ENCODE results near the gene GATA3.

The GATA3 gene

DNA sequence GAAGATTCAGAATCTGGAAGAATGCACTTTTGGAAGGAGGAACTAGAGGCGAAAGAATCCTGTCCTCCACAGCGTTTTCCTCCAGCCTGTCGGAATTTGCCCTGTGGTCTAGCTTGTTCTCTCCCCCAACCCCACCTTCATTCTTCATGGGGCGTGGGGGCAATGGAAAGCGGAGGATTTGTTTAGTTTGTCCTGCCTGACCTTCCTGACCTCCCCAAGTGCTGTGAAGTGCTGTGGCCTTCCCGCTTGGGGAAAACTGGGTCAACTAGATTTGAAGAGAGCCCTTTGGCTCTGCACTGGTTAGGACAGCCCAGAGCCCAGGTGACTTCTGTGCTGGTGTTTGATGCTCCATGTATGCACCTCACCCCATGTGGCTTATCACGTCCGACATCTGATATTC, 49.1 kb downstream of the GATA3 start:
- DNase-seq, result no peak

- DNase-seq, result no peak
Measured at GRCh38 chr10:8104005-8104404, 49.5 kb downstream of the GATA3 start.

GRCh38 chr10:8104721-8105120, 50.2 kb downstream of the GATA3 start:
- DNase-seq, result no peak

GRCh38 chr10:8105932-8106331, 51.4 kb downstream of the GATA3 start:
- no peak for DNase-seq

DNA sequence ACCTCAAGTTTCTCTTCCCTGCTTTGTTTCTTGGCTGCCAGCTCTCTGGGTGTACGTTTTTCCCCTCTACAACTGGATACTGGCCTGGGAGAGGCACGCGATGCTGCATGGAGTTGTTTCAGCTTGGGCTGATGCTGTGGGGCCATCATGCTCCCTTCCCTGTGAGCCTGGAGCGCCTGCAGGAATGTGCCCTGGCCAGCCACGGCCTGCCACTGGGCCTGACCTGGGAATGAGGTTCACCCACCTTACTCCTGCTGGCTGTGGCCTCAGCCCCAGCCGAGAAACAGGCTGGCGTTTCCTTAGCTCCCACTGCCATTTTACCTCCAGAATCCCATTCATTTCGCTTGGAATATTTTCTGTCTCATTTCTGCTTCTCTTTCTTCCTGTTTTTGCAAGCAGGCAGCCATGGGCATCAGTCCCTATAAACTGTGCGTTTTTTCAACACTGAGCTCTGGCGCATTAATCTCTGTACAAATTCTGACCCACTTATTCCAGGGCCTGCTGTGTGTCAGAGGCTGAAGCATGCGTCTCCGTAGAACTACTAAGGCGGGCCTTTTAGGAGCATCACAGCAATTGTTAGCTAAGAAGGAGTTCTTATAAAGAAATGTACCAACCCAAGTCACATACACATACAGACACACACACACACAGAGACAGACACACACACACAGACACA, 57.9 kb downstream of the GATA3 start:
- no peak for DNase-seq

- no peak for DNase-seq
Measured at GRCh38 chr10:8112942-8113442, 58.5 kb downstream of the GATA3 start.

DNA sequence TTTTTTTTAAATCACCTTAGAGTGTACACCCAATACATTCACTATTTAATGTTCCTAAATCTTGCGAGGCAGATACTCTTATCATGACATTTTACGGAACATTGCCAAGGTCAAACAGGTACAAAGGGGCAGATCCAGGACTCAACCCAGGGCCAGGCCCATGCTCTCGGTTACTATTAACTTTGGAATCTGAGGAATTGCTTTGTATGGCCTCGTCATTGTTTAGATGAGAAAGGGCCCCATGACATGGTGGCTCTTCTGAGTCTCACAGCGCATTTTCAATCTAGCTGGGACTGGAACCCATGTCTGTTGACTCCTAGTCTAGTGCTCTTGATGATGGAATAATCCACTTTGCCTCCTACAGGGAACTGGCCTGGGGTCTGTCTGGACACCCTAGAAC, 59.1 kb downstream of the GATA3 start:
- no peak for DNase-seq

DNA sequence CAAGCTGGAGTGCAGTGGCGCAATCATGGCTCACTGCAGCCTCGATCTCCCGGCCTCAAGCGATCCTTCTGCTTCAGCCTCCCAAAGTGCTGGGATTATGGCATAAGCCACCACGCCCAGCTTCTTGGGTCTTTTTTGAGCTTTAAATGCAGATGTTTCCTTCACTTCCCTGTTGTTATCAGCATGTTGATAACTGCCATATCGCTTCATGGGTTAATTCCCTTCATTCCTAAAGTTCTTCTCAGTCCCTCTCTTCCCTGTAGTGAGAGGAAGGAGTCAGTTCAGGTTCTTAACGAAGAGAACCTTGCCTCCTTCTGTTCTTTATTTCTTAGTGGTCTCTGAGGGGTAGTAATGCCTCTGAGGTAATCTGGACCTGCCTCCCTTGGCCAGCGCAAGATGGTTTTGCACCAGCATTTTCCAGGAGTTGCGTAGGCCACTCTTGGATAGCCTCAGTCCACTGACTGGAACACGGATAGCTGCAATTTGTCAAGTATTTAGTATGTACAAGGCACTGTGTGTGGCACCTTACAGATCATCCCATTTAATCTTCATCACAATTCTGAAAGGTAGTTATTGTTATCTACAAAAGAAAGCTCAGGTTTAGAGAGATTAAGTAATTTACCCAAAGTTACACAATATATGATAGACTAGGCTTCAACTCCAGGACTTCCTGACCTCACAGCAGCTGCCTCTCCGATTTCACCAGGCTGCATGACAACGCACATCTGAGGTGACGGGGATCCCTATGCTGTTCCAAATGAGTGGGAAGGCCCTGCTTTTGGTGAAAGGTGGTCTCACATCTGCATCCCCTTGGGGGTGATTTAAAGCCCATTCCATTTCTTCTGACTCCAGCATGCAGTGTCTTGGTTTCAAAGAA, 60.5 kb downstream of the GATA3 start:
- DNase-seq, result no peak

GRCh38 chr10:8115618-8115980, 61.1 kb downstream of the GATA3 start:
- DNase-seq, result no peak

DNA sequence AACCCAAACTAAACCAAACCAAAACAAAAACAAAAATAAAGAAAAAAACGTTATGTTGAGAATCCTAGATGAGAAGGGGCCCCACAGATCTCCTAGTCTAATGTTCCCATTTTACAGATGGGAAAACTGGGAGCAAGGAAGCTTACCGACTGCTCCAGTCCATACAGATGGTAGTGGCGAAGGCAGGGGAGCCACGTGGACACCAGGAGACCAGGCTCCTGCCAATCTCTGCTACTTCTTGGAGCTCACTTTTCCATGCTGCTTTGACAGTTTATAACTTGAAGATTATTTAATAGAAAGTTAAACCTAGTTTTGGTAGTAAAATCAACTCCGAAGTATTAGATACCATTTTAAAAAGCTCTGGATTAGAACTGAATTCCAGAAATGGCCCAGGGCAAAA, 62.0 kb downstream of the GATA3 start:
- DNase-seq, result no peak

DNA sequence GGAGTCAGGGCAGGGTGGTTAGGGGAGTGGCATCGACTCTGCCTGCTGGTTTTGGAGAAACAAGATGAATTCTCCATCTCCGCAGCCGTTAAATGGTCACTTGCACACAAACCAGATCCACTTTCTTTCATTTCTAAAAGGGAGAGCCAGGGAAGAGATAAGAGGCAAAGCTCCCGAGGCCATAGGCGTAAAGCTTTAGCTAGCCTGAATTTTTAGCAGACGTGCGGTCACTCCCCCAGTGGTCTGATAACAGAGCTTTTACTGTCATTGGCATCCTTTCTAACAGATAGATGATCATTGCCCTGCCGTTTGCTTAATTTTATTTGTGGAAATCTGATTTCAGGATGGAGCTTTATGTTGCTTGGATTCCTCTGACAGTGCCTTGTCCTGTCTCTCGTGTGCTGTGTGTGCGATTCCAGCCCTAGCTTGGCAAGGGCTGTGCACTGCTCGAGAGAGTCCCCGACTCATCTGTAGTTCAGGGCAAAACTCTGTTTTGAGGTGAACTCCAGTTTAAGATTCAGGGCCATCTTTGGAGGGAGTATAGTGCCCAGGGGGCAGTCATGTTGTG, 62.5 kb downstream of the GATA3 start:
- no peak for DNase-seq

- DNase-seq, result no peak
Measured at GRCh38 chr10:8121201-8121890, 66.9 kb downstream of the GATA3 start.

DNA sequence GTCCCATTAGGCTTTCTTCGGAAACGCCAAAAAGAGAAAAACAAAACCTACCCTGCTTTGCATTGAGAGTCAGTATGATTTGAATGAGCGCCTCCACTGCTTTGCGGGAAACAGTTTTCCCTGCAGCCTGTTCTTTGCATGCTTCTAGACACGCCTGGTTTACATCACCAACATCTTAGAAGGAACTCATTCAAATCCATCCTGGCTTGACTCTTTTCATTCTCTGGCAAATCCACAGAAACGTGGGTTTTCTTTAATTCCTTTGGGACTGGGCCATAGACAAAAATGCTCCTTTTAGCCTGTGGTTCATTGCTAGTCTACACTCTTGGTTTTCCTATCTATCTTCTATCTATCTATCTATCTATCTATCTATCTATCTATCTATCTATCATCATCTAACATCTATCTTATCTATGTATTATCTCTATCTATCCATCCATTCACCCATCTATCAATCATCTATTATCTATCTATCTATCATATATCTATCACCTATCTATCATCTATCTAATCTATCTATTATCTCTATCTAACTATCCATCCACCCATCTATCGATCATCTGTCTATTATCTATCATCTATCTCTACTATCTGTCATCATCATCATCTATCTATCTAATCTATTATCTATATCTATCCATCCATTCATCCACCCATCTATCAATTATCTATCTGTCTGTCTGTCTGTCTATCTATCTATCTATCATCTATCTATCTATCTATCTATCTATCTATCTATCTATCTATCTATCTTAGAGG, 68.3 kb downstream of the GATA3 start:
- no peak for DNase-seq

- no peak for DNase-seq
Measured at GRCh38 chr10:8124436-8124835, 69.9 kb downstream of the GATA3 start.
